ENCODE data around the gene CHL1.

CHL1 gene

GRCh38 chr3:312160-312733 is 115.7 kb downstream of the CHL1 start:
- no peaks in the 10 kb centered on the region for H3K4me1 Mint-ChIP-seq (ENCODE audit: low read depth)
- H3K9me3 Mint-ChIP-seq = peaks cover 6% of the 10 kb centered on the region
- H3K36me3 Mint-ChIP-seq (ENCODE audit: low read depth) = no peaks in the 10 kb centered on the region
- H3K27ac Mint-ChIP-seq = no peak overlapping the region
- intact Hi-C loops (cut with micrococcal nuclease) = no loop called here
- H3K4me3 Mint-ChIP-seq = no peak overlapping the region
- H3K27me3 Mint-ChIP-seq = peaks cover 8% of the 10 kb centered on the region

DNA sequence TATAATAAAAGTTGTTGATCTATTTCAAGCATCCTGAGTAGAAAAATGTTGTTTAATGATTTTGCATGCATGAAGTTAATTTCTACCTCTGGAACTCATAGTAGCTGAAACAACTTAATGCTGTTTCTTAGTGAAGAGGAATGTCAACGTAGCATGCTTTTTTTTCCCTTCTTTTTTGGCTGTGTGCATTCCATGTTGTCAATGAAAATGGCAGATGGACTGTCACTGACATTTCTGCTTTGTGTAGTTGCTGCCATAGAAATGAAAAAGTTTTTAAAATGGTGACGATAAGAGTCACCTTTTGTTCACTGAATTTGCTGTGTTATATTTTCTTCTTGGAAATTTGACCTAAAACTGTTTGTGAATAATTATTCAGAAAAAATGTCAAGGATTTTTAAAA is 116.3 kb downstream of the CHL1 start:
- no peak overlapping the region for H3K27ac Mint-ChIP-seq
- H3K4me3 Mint-ChIP-seq = no peak overlapping the region
- no peaks in the 10 kb centered on the region for H3K4me1 Mint-ChIP-seq (ENCODE audit: low read depth)
- no peaks in the 10 kb centered on the region for H3K36me3 Mint-ChIP-seq (ENCODE audit: low read depth)
- peaks cover 6% of the 10 kb centered on the region for H3K9me3 Mint-ChIP-seq
- peaks cover 8% of the 10 kb centered on the region for H3K27me3 Mint-ChIP-seq
- intact Hi-C loops (cut with micrococcal nuclease) = no loop called here

DNA sequence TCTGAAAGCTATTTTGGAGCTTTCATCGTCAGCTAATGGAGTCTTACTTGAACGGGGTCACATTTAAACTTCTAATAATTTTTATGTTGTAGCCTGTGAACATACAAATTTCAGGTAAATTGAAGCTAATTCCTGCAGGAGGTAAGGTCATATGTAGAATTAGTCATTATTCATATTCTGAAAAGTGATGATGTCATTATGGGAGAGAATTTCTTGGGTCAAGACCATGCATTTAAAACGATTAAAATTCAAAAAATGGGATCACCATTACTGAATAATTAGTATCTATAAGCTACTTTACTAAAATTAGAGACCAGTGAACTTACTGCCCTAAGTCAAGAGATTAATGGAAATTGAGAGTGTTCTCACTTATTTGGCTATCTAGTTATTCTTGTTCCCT is 120.4 kb downstream of the CHL1 start:
- Mint-ChIP-seq H3K36me3 (ENCODE audit: low read depth) (no peaks in the 10 kb centered on the region), H3K9me3 (no peaks in the 10 kb centered on the region), H3K4me3 (no peak overlapping the region), H3K27ac (no peak overlapping the region), H3K4me1 (ENCODE audit: low read depth) (no peaks in the 10 kb centered on the region), H3K27me3 (no peaks in the 10 kb centered on the region)
- intact Hi-C loops (cut with micrococcal nuclease) = no loop called here

DNA sequence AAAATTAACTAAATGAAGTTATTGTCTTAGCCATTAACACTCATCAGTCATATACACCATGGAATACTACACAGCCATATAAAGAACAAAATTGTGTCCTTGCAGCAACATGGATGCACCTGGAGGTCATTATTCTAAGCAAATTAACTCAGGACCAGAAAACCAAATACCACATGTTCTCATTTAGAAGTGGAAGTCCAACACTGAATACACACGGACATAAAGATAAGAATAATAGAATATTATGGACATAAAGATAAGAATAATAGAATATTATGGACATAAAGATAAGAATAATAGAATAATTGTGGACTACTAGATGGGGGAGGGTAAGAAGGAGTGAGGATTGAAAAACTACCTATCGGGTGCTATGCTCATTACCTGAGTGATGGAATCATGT is 122.3 kb downstream of the CHL1 start:
- Mint-ChIP-seq H3K9me3 (no peaks in the 10 kb centered on the region), H3K27me3 (no peaks in the 10 kb centered on the region), H3K4me1 (ENCODE audit: low read depth) (no peaks in the 10 kb centered on the region), H3K27ac (no peak overlapping the region), H3K4me3 (no peak overlapping the region), H3K36me3 (ENCODE audit: low read depth) (no peaks in the 10 kb centered on the region)
- intact Hi-C loops (cut with micrococcal nuclease) = no loop called here

DNA sequence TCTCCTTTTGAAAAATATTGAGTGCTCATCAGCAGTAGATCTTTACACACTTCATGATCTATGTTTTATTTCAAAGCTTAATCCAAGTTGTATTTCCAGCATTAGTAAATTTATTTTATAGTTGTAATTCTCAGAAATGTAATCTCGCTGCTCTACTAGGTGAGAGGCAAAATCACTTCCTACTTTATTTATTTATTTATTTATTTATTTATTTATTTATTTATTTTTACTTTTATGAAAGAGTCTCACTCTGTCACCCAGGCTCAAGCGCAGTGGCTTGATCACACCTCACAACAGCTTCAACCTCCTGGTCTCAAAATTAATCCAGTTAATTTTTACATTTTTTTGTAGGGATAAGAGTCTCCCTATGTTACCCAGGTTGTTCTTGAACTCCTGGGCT is 127.9 kb downstream of the CHL1 start:
- H3K36me3 Mint-ChIP-seq (ENCODE audit: low read depth) = no peaks in the 10 kb centered on the region
- H3K9me3 Mint-ChIP-seq = no peaks in the 10 kb centered on the region
- H3K27ac Mint-ChIP-seq = no peak overlapping the region
- H3K4me3 Mint-ChIP-seq = no peak overlapping the region
- intact Hi-C loops (cut with micrococcal nuclease) = no loop called here
- H3K27me3 Mint-ChIP-seq = no peaks in the 10 kb centered on the region
- no peaks in the 10 kb centered on the region for H3K4me1 Mint-ChIP-seq (ENCODE audit: low read depth)

DNA sequence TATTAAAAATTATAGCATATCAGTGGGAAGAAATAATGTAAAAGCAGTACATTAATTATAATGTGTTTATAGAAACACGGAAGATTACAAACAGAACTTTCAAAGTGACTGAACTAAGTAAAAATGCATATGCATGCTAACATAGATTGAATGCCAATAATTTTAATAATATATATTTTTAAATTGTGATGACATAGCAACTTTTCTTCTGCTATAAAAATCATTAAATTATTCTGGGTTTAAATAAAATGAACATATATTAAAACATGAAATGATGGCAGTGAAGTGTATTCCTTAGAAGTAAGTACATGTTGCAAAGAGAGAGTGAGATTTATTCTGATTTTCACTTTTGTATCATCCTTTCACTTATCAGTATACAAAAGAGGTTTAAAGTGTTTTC is 128.9 kb downstream of the CHL1 start:
- Mint-ChIP-seq H3K4me1 (ENCODE audit: low read depth) (no peaks in the 10 kb centered on the region), H3K27ac (no peak overlapping the region), H3K9me3 (no peaks in the 10 kb centered on the region), H3K36me3 (ENCODE audit: low read depth) (no peaks in the 10 kb centered on the region), H3K4me3 (no peak overlapping the region), H3K27me3 (no peaks in the 10 kb centered on the region)
- intact Hi-C loops (cut with micrococcal nuclease) = no loop called here

GRCh38 chr3:330494-331115 is 134.0 kb downstream of the CHL1 start:
- H3K27ac Mint-ChIP-seq = no peak overlapping the region
- H3K27me3 Mint-ChIP-seq = no peaks in the 10 kb centered on the region
- H3K4me1 Mint-ChIP-seq (ENCODE audit: low read depth) = no peaks in the 10 kb centered on the region
- no peaks in the 10 kb centered on the region for H3K36me3 Mint-ChIP-seq (ENCODE audit: low read depth)
- intact Hi-C loops (cut with micrococcal nuclease) = no loop called here
- H3K4me3 Mint-ChIP-seq = no peak overlapping the region
- H3K9me3 Mint-ChIP-seq = no peaks in the 10 kb centered on the region

DNA sequence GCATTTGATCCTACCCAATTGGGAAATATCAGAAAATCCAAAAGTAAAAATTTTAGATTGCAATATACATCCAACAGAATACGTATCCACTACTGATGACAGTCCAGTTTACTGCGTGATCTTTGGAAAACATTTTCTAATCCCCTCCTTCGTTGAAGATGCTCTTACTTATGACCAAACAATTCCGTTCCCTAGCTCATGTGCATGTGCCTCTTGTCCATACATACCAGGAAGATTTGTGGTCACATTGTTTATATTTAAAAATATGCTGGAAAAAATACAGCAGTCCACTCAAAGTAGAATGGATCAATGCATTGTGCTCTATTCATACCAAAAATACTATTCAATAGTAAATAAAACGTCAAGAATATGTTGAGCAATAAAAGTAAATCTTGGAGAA is 135.3 kb downstream of the CHL1 start:
- Mint-ChIP-seq H3K36me3 (ENCODE audit: low read depth) (no peaks in the 10 kb centered on the region), H3K4me1 (ENCODE audit: low read depth) (no peaks in the 10 kb centered on the region), H3K27me3 (no peaks in the 10 kb centered on the region), H3K4me3 (no peak overlapping the region), H3K27ac (no peak overlapping the region), H3K9me3 (no peaks in the 10 kb centered on the region)
- intact Hi-C loops (cut with micrococcal nuclease) = no loop called here

- Mint-ChIP-seq H3K36me3 (ENCODE audit: low read depth) (no peaks in the 10 kb centered on the region), H3K4me1 (ENCODE audit: low read depth) (no peaks in the 10 kb centered on the region), H3K27ac (no peak overlapping the region), H3K4me3 (no peak overlapping the region), H3K9me3 (no peaks in the 10 kb centered on the region), H3K27me3 (no peaks in the 10 kb centered on the region)
- intact Hi-C loops (cut with micrococcal nuclease) = no loop called here
Measured at GRCh38 chr3:332701-333100, 136.1 kb downstream of the CHL1 start.

DNA sequence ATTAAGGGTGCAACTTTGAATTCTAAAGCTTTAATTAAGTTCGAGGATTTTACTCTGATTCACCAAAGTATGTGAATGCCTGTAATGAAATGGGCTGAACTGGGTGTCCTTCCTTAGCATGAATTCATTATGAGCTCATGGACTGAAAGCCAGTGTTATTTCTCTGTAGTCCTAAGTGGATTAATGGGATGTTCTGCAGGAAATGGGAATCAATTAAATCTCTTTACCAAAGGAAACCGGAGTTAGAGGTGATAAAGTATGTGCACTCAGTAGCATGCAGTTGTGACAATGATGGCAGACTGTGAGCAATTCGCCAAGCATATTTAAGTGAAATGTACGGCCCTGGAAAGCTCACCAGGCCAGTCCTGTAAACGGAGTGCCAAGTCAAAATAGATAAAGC is 138.7 kb downstream of the CHL1 start:
- intact Hi-C loops (cut with micrococcal nuclease) = no loop called here

GRCh38 chr3:339351-339750 is 142.8 kb downstream of the CHL1 start:
- intact Hi-C loops (cut with micrococcal nuclease) = no loop called here
- H3K9me3 Mint-ChIP-seq = no peaks in the 10 kb centered on the region
- H3K27me3 Mint-ChIP-seq = no peaks in the 10 kb centered on the region
- H3K4me3 Mint-ChIP-seq = no peak overlapping the region
- no peaks in the 10 kb centered on the region for H3K4me1 Mint-ChIP-seq (ENCODE audit: low read depth)
- no peak overlapping the region for H3K27ac Mint-ChIP-seq
- no peaks in the 10 kb centered on the region for H3K36me3 Mint-ChIP-seq (ENCODE audit: low read depth)

More for the DNA sequence above, 138.7 kb downstream of the CHL1 start:
- no peaks in the 10 kb centered on the region for H3K36me3 Mint-ChIP-seq (ENCODE audit: low read depth)
- no peaks in the 10 kb centered on the region for H3K9me3 Mint-ChIP-seq
- no peak overlapping the region for H3K4me3 Mint-ChIP-seq
- H3K4me1 Mint-ChIP-seq (ENCODE audit: low read depth) = no peaks in the 10 kb centered on the region
- no peak overlapping the region for H3K27ac Mint-ChIP-seq
- H3K27me3 Mint-ChIP-seq = no peaks in the 10 kb centered on the region

DNA sequence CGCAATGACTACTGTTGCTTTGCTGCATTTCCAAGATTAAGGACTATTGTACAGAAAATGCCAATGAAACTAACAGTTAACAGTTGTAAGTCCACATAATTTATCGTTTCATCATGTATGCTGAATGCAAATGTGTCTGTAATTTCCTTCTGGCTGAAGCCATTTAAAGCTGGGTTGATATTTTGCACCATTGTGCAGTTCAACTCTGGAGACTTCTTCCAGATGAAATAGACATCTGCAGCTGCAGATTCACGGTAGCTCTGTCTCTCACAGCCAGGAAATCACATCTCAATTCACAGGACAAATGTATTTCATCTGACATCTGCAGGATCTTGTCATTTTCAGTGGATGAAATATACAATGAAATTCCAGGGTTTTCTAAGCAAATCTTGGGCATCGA is 145.4 kb downstream of the CHL1 start:
- no peaks in the 10 kb centered on the region for H3K4me1 Mint-ChIP-seq (ENCODE audit: low read depth)

GRCh38 chr3:346186-346585 is 149.6 kb downstream of the CHL1 start:
- intact Hi-C loops (cut with micrococcal nuclease) = no loop called here
- Mint-ChIP-seq H3K9me3 (no peaks in the 10 kb centered on the region), H3K36me3 (ENCODE audit: low read depth) (no peaks in the 10 kb centered on the region), H3K4me3 (no peak overlapping the region), H3K27ac (no peak overlapping the region), H3K27me3 (no peaks in the 10 kb centered on the region), H3K4me1 (ENCODE audit: low read depth) (no peaks in the 10 kb centered on the region)

More for the DNA sequence above, 145.4 kb downstream of the CHL1 start:
- H3K9me3 Mint-ChIP-seq = no peaks in the 10 kb centered on the region
- H3K27ac Mint-ChIP-seq = no peak overlapping the region
- intact Hi-C loops (cut with micrococcal nuclease) = no loop called here
- H3K4me3 Mint-ChIP-seq = no peak overlapping the region
- H3K27me3 Mint-ChIP-seq = no peaks in the 10 kb centered on the region
- no peaks in the 10 kb centered on the region for H3K36me3 Mint-ChIP-seq (ENCODE audit: low read depth)

DNA sequence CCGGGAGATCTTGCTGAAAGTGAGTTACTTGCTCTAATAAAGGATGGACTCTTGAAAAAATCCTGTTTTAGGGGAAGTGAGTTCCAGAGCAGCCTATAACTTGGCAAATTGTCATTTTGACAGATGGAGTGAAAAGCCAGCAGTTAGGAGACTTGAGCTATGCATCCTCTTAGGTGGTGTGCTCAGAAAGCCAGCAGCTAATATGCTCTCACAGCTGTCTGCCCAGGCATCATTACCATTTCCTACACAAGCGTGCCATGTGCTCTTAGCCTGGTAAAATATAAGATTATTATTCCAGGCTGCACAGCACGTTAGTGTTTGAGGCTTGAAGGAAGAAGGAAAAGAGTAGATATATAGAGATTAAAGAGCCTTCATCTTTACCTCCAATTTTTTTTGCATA is 151.0 kb downstream of the CHL1 start:
- intact Hi-C loops (cut with micrococcal nuclease) = no loop called here
- H3K27ac Mint-ChIP-seq = no peak overlapping the region
- no peak overlapping the region for H3K4me3 Mint-ChIP-seq
- H3K4me1 Mint-ChIP-seq (ENCODE audit: low read depth) = no peaks in the 10 kb centered on the region
- no peaks in the 10 kb centered on the region for H3K36me3 Mint-ChIP-seq (ENCODE audit: low read depth)
- no peaks in the 10 kb centered on the region for H3K9me3 Mint-ChIP-seq
- no peaks in the 10 kb centered on the region for H3K27me3 Mint-ChIP-seq

GRCh38 chr3:350871-351371 is 154.4 kb downstream of the CHL1 start:
- H3K27ac Mint-ChIP-seq = no peak overlapping the region

More at GRCh38 chr3:350871-351371, 154.4 kb downstream of the CHL1 start:
- Mint-ChIP-seq H3K27me3 (no peaks in the 10 kb centered on the region), H3K4me1 (ENCODE audit: low read depth) (no peaks in the 10 kb centered on the region), H3K4me3 (no peak overlapping the region), H3K36me3 (ENCODE audit: low read depth) (no peaks in the 10 kb centered on the region), H3K9me3 (no peaks in the 10 kb centered on the region)
- intact Hi-C loops (cut with micrococcal nuclease) = no loop called here
